ENCODE results near the gene HBA1. TPM values are rescaled to one million over a fixed set of nuclear protein-coding genes. Genes with fewer than 3 reads are reported as not detected.

HBA1 gene
- total and polyA plus RNA-seq, 9 of the 15 experiments (the other 6 are each of a cell fraction or from before 2014, with no cell fraction given), result 128 to 2,388 (median 380) TPM

- no peak for TF ChIP-seq ARHGAP35 (IDR thresholded peaks at IDR 0.05; ENCODE audit: partially characterized antibody)
- no peak for TF ChIP-seq CCAR2 (IDR thresholded peaks at IDR 0.05; ENCODE audit: low read depth, low read length)
- 0 out of 2 replicates have a peak, but pooled peaks have one; percentile 13 for TF ChIP-seq XRCC5 (IDR thresholded peaks at IDR 0.05; ENCODE audit: low read depth, low read length)
- TF ChIP-seq YY1 (IDR thresholded peaks at IDR 0.05; ENCODE audit: borderline replicate concordance in 1 of 3, control insufficient read depth in 1 of 3, extremely low read depth in 1 of 3, insufficient read depth in 3 of 3, insufficient read length in 1 of 3, insufficient replicate concordance in 2 of 3, low read depth in 1 of 3, low read length in 2 of 3), result peak in 1 of 3 experiments; percentile 55
- TF ChIP-seq ZNF133 (CRISPR knock-in tag; IDR thresholded peaks at IDR 0.05), result no peak
- TF ChIP-seq PREB (CRISPR knock-in tag; IDR thresholded peaks at IDR 0.05), result 0 out of 2 replicates have a peak, but pooled peaks have one; percentile 74
- no peak for TF ChIP-seq EP300 (IDR thresholded peaks at IDR 0.05; ENCODE audit: low read length)
- no peak for TF ChIP-seq SRSF9 (IDR thresholded peaks at IDR 0.05; ENCODE audit: borderline replicate concordance, low read depth, low read length)
- peak; percentile 47; the same call in 1 of the 2 replicates for TF ChIP-seq POLR2A (conservative IDR thresholded peaks at IDR 0.05)
- no peak for TF ChIP-seq PRMT5 (CRISPR knock-in tag; IDR thresholded peaks at IDR 0.05)
- TF ChIP-seq, protein P1, sequence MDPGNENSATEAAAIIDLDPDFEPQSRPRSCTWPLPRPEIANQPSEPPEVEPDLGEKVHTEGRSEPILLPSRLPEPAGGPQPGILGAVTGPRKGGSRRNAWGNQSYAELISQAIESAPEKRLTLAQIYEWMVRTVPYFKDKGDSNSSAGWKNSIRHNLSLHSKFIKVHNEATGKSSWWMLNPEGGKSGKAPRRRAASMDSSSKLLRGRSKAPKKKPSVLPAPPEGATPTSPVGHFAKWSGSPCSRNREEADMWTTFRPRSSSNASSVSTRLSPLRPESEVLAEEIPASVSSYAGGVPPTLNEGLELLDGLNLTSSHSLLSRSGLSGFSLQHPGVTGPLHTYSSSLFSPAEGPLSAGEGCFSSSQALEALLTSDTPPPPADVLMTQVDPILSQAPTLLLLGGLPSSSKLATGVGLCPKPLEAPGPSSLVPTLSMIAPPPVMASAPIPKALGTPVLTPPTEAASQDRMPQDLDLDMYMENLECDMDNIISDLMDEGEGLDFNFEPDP (CRISPR knock-in tag; IDR thresholded peaks at IDR 0.05), result no peak
- no peak; the same call in 1 of the 2 replicates for TF ChIP-seq POLR2G (IDR thresholded peaks at IDR 0.05; ENCODE audit: low read depth, low read length)
Observed at GRCh38 chr16:180101-180675, 3.7 kb downstream of the HBA1 start, which contains the start of gene HBQ1 (continued).
